LoVo (cell line): ENCODE data around the gene ITPK1.

Experiments used
- DNase-seq: peaks from one replicate; pipeline ENCODE4 v3.0.0-alpha.2; 2016; ENCODE audit warnings: low spot score

ITPK1 gene

DNA sequence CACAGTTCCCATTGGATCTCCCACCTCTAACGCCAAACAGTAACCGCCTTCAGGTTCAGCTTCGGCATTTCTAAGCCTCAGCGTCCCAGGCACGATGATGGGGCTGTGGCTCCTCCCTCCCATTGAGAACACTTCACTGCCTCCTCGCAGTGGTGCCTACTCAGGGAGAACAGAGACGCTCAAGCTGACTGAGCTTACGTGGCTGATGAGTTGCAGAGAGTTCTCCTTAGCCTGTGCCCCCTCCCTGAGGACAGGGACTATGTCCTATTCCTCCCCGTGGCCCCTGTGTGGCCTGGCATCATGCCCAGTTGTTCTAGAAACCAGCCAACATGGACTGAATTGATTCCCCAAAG is 87.0 kb downstream of the ITPK1 start:
- no peak for DNase-seq

GRCh38 chr14:93027810-93028723 is 87.7 kb downstream of the ITPK1 start:
- DNase-seq = no peak

- DNase-seq = no peak
Observed at GRCh38 chr14:93026339-93026738, 89.4 kb downstream of the ITPK1 start.

GRCh38 chr14:93025055-93025454 is 90.7 kb downstream of the ITPK1 start:
- DNase-seq = no peak

DNA sequence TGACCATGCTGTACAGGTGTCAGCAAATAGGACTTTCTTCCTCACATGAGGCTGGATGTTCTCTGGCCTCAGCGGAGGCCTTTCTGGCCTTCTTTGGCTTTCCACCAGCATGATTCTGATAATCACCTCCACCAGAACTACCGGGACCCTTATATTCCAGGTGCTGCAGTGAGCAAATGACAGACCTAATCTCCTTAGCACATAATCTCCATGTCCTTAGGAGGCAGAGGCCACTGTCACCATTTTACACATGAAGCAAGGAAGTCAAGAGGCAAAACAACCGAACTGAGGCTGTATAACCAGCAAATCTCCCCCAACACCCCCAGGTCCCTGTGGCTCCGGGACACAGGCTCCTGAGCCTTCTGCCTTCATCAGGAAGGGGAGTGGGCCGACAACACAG is 91.2 kb downstream of the ITPK1 start:
- no peak for DNase-seq

DNA sequence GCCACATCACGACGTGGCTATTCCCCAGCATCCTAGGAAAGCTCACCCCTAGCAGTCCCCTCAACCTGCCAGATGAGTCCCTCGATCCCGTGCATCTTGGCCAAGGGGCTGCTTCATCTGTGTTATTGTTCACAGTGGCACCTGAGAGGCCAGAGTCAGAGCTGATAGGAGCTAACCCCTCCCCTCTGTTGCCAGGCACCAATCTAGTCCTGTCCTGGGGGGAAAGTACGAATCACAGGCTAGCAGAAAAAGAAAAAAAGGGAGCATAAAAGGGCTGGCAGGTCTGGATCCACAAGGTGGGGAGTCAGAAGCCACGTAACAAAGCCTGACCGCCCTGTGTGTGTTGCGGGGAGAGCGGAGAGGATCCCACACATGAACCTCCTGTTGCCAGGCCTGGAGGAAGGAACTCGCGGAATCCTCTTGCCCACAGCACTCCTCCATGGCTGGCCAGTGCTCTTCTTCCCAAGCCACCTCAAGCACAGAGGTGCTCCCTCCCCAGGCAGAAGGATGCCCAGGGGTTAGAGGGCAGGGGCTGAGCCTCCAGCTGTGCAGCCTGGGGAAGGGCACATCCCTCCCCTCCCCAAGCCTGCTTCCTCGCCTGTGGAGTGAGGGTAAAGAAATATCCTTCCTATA is 91.8 kb downstream of the ITPK1 start:
- no peak for DNase-seq

- no peak for DNase-seq
Observed at GRCh38 chr14:93023039-93023438, 92.7 kb downstream of the ITPK1 start.

DNA sequence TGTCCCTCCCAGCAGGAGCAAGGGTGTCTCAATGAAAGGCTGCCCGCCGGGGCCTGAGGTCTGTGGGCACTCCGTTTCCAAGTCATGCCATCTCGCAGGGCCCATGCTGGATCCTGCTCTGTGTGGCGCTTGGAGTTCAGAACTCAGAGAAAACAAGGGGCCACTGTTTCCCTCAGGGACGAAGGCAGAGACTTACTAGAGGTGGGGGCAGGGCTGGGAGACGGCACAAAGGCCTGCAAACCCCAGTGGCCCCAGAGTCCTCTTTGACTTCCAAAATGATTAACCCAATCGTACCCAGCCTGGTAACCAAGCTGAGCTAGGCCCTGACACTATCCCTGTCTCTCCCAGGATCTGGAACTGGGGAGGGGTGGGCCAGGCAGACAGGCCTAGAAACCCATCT is 95.8 kb downstream of the ITPK1 start:
- DNase-seq = no peak

DNA sequence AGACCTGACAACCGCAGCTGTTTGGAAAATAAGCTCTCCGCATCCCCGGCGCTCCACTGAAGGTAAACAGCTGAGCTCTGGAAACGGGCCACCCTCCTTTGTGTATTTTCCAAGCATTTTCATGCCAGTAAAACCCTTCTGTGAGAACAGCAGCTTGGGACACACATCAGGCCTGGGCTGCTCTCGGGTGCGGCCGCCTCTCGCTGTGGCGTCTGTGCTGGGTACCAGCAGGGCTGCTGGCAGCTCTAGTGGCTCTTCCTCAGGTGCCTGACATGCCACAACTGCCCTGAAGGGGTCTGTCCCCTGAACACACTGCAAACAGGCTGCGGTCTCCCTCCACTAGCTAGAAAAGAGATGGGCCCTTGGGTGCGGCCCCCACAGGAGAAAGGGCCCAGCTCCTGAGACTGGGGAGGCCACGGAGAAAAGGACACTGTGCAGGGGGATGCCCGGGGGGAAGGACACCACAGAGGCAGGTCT is 96.3 kb downstream of the ITPK1 start:
- DNase-seq = no peak

GRCh38 chr14:93018366-93018765 is 97.4 kb downstream of the ITPK1 start:
- DNase-seq = no peak

- no peak for DNase-seq
Observed at GRCh38 chr14:93017898-93018297, 97.8 kb downstream of the ITPK1 start.

DNA sequence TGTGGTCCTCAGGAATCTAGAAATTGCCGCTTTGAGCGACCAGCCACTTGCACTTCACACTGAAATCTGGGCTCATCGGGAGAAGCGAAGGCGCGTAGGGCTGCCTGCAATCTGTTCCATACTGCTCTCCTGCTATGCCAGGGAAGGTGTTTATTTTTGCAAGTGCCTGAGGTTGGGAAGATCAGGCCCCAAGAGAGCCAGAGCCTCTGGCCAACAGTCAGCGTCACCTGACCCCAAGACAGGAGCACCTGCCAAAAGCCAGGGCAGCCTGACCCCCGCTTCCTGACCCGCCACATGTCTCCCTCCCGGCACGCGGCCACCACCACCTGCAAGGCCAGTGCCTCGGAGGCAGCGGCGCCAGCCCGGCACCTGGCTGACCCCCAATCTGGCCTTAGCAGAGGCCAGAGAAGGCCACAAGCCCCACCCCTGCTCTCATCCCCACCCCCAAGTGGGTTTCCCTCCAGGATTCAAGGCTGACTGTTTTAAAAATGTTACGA is 98.4 kb downstream of the ITPK1 start:
- DNase-seq = no peak

- no peak for DNase-seq
Observed at GRCh38 chr14:93016275-93016845, 99.4 kb downstream of the ITPK1 start.

DNA sequence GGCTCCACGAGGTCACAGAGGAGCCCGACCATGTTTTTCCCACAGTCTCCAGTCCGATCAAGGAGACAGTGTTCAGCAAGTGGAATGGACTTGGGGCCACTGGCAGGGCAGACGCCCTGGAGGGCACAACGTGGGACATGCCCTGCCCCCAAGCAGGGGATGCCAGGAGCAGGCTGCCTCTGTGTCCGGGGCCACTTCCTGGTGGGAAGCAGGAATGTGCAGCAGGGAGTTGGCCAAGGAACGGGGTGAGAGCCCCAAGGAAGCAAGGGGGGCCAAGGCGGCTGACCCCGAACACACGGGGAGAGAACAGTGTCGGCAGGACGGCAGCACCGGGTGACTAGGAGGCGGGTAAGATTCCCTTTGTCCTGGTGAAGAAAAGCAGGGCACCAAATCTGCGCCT is 100.2 kb downstream of the ITPK1 start:
- no peak for DNase-seq

- no peak for DNase-seq
Observed at GRCh38 chr14:93015064-93015463, 100.7 kb downstream of the ITPK1 start.

DNA sequence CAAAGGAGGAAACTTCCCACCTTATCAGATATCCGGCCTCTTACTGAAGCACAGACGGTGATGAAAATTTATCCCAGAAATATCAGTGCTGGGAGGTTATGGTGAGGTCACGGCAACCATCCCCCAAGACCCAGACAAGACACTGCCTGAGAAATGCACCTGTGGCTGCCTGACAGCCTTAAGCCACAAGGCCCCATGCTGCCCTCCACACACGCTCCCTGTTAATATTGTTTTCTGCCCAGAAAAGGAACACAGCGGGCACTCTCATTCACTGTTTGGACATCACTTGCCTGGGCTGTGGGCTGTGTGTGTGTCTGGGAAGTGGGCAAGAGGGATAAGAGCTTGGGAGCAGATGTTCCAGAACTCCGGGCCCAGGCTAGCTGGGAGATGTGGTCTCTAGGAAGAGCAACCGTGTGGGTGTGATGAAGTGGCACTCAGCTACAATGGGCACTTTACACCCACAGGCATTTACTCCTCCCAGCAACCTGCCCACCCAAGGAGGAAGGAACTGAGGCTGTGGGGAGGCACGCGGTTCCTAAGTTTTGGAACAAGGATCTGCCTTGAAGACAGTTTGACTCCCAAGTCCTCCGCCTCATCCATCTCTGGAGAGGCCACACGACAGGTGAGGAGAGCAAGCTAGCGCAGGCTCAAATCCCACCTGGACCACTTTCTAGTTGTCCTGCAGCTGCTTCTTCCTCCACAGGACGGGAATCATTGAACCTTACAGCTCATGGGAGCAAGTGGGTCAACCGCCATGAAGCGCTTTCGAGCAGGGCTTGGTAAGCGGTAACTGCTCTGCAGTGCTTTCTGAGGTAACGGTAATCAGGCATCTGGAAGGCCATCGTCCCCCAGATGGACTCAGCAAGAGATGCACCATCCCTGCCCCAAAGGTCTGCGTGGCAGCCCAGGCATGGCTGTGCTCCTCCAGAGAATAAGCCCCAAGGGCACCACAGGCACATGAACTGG is 101.4 kb downstream of the ITPK1 start:
- DNase-seq = no peak

DNA sequence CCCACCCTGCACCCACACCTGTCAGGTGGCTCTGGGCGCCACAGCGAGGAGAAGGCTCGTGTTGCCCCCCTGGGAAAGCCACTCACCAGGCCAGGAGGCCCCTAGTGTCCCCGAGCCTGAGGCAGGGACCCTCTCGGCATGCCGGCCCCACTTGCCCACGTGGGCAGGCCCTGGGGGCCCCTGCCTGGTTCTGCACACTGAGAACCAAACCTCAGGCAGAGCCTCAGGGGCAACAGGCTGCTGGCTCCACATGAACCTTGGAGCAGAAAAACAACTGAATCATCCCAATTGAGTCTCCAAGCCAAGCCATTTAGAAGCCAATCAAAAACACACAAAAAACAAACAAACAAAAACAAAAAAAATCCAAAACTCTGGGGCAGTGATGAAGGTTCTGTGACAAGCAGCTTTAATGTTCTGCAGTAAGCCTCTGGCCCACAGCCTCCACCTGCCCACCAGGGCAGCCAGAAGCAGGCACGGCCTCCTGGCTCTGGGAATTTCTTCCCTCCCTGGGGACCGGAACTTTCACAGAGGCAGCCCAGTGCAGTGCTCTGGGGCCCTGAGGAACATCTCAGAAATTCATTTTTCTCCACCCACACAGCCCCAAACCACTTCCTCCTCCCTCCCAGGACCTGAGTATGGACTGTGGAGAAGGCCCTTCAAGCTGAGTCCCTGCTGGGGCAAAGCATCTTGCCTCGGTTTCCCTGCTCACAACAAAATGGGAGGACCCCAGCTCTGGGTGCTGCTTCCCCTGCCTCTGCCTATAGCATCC is 102.6 kb downstream of the ITPK1 start:
- no peak for DNase-seq

DNA sequence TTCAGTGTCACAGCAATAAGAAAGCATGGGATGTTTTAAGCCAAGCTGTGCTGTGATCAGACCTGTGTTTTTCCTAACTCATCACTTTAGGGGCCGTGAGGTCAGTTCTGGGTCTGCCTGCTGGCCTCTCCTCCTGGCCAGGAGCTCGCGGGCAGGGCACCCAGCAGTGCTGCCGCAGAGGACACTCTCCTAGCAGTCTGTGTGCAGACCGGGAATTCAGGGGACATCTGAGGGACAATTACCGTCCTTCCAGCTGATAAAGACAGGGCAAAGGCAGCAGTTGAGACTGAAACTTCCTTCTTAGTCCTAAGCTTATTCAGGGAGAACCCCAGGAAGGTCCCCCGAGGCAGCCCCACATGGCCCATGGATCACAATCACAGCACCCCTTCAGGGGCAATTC is 103.2 kb downstream of the ITPK1 start:
- no peak for DNase-seq

DNA sequence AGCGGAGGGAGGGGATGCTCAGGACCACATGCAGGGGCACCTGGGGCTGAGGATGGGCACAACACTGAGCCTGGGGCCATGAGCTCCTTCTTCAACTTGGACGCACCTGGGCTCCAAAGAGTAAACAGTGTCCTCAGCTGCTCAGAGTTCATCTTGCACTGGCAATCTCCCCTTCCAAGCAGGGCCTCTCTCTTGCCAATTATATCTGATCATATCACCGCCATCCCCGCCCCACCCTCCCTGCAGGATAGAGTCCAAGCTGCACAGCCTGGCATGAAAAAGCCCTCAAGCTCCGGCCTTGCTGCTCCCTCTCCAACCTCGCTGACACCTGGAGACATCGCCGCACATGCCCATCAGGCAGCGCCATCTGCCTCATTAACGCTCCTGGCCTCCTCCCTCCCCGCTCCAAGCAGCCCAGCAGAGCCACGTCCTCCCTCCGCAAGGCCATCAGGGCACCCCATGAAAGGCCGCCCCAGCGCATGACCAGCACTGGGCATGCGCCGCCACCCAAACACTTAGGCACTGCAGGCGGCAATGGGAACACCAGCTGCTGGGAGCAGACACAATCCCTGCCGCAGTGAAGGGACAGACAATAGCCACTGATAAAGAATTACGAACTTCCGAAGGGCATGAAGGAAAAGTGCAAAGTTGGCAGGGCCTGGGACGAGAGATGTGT is 103.9 kb downstream of the ITPK1 start:
- DNase-seq = no peak

GRCh38 chr14:93011141-93011529 is 104.6 kb downstream of the ITPK1 start:
- no peak for DNase-seq
